OCI-LY3 (cell line): Measurements from ENCODE around the gene EEF1AKMT2.

Experiments used
- H2AFZ ChIP-seq: fragments of 200-600, 300-600 bp; shearing (Covaris generic); 2 replicates; pipeline ENCODE4 v1.6.0; 2014; ENCODE audit warnings: antibody characterized with exemption, low read depth, low read length
- H3K27ac ChIP-seq: fragments of 200-600, 300-600 bp; sonication (generic); 2 replicates; pipeline ENCODE4 v1.5.1; 2014; ENCODE audit warnings: mild to moderate bottlenecking, low read length, moderate library complexity, mixed read lengths
- H3K27me3 ChIP-seq: fragments of 200-600, 300-600 bp; sonication (generic); 2 replicates; pipeline ENCODE4 v1.6.1; 2014; ENCODE audit warnings: low read depth, low read length, mixed read lengths
- H3K36me3 ChIP-seq: fragments of 200-600, 300-600 bp; sonication (generic); replicated peaks from 2 replicates; pipeline ENCODE3; 2014; ENCODE audit warnings: low read depth, low read length, mixed read lengths
- H3K4me1 ChIP-seq: fragments of 300-600, 200-600 bp; sonication (generic); 2 replicates; pipeline ENCODE4 v1.6.1; 2014; ENCODE audit warnings: low read length, mixed read lengths
- H3K4me2 ChIP-seq: fragments of 200-600, 300-600 bp; sonication (generic); 2 replicates; pipeline ENCODE4 v1.6.1; 2014; ENCODE audit warnings: low read length, mixed read lengths
- H3K4me3 ChIP-seq: fragments of 300-600, 200-600 bp; sonication (generic); 2 replicates; pipeline ENCODE4 v1.5.1; 2014; ENCODE audit warnings: antibody characterized with exemption, mild to moderate bottlenecking, low read length, moderate library complexity
- H3K79me2 ChIP-seq: fragments of 300-600, 200-600 bp; shearing (Covaris generic); 2 replicates; pipeline ENCODE4 v1.6.1; 2014; ENCODE audit warnings: mild to moderate bottlenecking, low read length, mixed read lengths
- H3K9ac ChIP-seq: fragments of 300-600, 200-600 bp; shearing (Covaris generic); 2 replicates; pipeline ENCODE4 v1.6.0; 2014; ENCODE audit warnings: mild to moderate bottlenecking, low read length, moderate library complexity
- H3K9me3 ChIP-seq: fragments of 200-600, 300-600 bp; shearing (Covaris generic); 2 replicates; pipeline ENCODE4 v1.6.1; 2014; ENCODE audit warnings: low read length, mixed read lengths; ENCODE audit not compliant: insufficient read depth
- H4K20me1 ChIP-seq: fragments of 200-600, 300-600 bp; sonication (generic); 2 replicates; pipeline ENCODE4 v1.6.1; 2016; ENCODE audit warnings: low read length, mixed read lengths; ENCODE audit not compliant: insufficient read depth
- CTCF ChIP-seq: fragments of 200-600, 300-600 bp; sonication (generic); IDR thresholded peaks from 2 replicates; pipeline ENCODE4 v1.5.1; 2014; ENCODE audit warnings: antibody characterized with exemption, low read length, low read depth
- EZH2phosphoT487 ChIP-seq: fragments of 200-600 bp; shearing (Covaris generic); IDR thresholded peaks from 2 replicates; pipeline ENCODE4 v1.6.1; 2018; ENCODE audit warnings: antibody characterized with exemption, mixed run types, low read depth

EEF1AKMT2 gene

GRCh38 chr10:124712704-124713407 lies 78.8 kb downstream of the EEF1AKMT2 start:
- peaks cover 12% of the 10 kb centered on the region for H3K36me3 ChIP-seq
- TF ChIP-seq EZH2phosphoT487 = no peak
- TF ChIP-seq CTCF = no peak
- H4K20me1 ChIP-seq = peaks cover 35% of the 10 kb centered on the region
- peaks cover 29% of the 10 kb centered on the region for H3K4me1 ChIP-seq
- peaks cover 81% of the 10 kb centered on the region for H3K79me2 ChIP-seq
- H3K9ac ChIP-seq = no peak overlapping the region
- no peak overlapping the region for H2AFZ ChIP-seq
- no peak overlapping the region for H3K27ac ChIP-seq
- H3K4me2 ChIP-seq = no peak overlapping the region
- no peaks in the 10 kb centered on the region for H3K9me3 ChIP-seq
- H3K4me3 ChIP-seq = no peak overlapping the region
- no peaks in the 10 kb centered on the region for H3K27me3 ChIP-seq

GRCh38 chr10:124711145-124711544 lies 80.5 kb downstream of the EEF1AKMT2 start:
- Histone ChIP-seq H2AFZ (no peak overlapping the region), H3K4me2 (no peak overlapping the region), H3K9me3 (no peaks in the 10 kb centered on the region), H3K4me3 (no peak overlapping the region), H3K9ac (no peak overlapping the region), H4K20me1 (peaks cover 40% of the 10 kb centered on the region), H3K27me3 (no peaks in the 10 kb centered on the region), H3K4me1 (peaks cover 12% of the 10 kb centered on the region), H3K27ac (no peak overlapping the region), H3K79me2 (peaks cover 64% of the 10 kb centered on the region), H3K36me3 (peaks cover 7% of the 10 kb centered on the region)
- TF ChIP-seq EZH2phosphoT487 = no peak
- no peak for TF ChIP-seq CTCF

- H4K20me1 ChIP-seq = peaks cover 36% of the 10 kb centered on the region
- no peak overlapping the region for H3K9ac ChIP-seq
- H3K27me3 ChIP-seq = no peaks in the 10 kb centered on the region
- no peak overlapping the region for H3K4me3 ChIP-seq
- H3K79me2 ChIP-seq = peaks cover 56% of the 10 kb centered on the region
- H2AFZ ChIP-seq = no peak overlapping the region
- H3K36me3 ChIP-seq = peaks cover 7% of the 10 kb centered on the region
- TF ChIP-seq EZH2phosphoT487 (no peak), CTCF (no peak)
- no peaks in the 10 kb centered on the region for H3K9me3 ChIP-seq
- H3K4me2 ChIP-seq = no peak overlapping the region
- peaks cover 4% of the 10 kb centered on the region for H3K4me1 ChIP-seq
- H3K27ac ChIP-seq = no peak overlapping the region
Measured at GRCh38 chr10:124710266-124710881, 81.3 kb downstream of the EEF1AKMT2 start.

- Histone ChIP-seq H2AFZ (no peak overlapping the region), H3K4me2 (no peak overlapping the region), H3K79me2 (peaks cover 51% of the 10 kb centered on the region), H3K4me1 (peaks cover 3% of the 10 kb centered on the region; the same call in 1 of the 2 replicates), H3K4me3 (no peak overlapping the region), H3K9me3 (no peaks in the 10 kb centered on the region), H3K36me3 (peaks cover 12% of the 10 kb centered on the region), H3K27me3 (no peaks in the 10 kb centered on the region), H4K20me1 (peaks cover 36% of the 10 kb centered on the region), H3K27ac (no peak overlapping the region), H3K9ac (no peak overlapping the region)
- TF ChIP-seq EZH2phosphoT487 (no peak), CTCF (no peak)
Measured at GRCh38 chr10:124709861-124710260, 81.8 kb downstream of the EEF1AKMT2 start.
